ENCODE results near the gene MRPL11. TPM values are rescaled to one million over a fixed set of nuclear protein-coding genes. Genes with fewer than 3 reads are reported as not detected.

The MRPL11 gene
- total RNA-seq, 1 experiment from 2014 or later, result 105 TPM

DNA sequence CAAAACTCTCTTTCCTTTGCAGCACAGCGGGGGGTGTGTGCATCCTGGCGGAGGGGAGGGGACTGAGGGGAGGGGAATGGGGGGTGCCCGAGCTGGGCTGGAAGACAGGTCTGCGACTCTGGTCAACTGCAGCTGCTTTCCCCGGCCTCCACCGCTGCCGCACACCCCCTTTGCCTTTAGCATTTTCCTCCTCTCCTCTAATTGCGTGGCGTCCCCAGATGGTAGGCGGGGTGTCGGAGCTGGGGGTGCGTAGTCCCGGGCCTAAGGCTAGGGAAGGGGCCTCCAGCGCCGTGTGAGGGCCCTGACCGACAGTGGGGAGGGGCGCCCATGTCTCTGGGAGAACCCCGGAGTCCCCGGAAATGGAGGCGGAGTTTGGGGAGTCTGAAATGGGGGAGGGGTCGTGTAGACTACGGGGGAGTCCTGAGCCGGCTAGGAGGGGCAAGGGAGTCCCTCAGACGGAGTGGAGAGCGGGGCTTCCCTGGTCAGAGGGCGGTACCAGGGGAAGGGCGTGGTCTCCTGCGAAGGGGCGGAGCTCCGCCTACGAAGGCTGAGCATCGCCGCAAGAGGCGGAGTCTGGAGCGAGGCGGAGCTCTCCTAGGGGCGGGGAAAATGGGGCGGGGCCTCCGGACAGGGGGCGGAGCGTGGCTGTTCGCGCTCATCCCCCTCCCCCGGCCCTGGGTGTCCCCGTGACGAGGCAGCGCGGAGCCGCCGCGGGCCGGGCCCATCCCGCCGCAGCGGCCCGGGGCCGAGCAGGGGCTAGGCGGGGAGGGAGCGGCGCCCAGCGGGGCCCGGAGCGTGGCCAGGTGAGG, 27.8 kb upstream of the MRPL11 start, which contains the start of gene PELI3:
TSS of gene PELI3 (plus strand) at position 681 of the 809 bp plus-strand sequence. CDS start 1,224 bp downstream, outside the sequence.
- no peak within 1 kb of the TSS for H3K18ac ChIP-seq (ENCODE audit: insufficient read length, low read depth, low read length)
- peaks cover 6% of the 10 kb centered on the region for H3K23me2 ChIP-seq (ENCODE audit: insufficient read length, low read depth, low read length, poor library complexity, severe bottlenecking)
- H3K4me1 ChIP-seq (ENCODE audit: insufficient read depth, low read length), result no peaks in the 10 kb centered on the region; the same call in 1 of the 2 replicates
- no peaks in the 10 kb centered on the region for H3K79me1 ChIP-seq (ENCODE audit: insufficient read depth, low read depth, low read length, poor library complexity, severe bottlenecking)
- H4K5ac ChIP-seq (ENCODE audit: insufficient read length, low read depth, low read length), result no peak within 1 kb of the TSS
- H3K9ac ChIP-seq (ENCODE audit: extremely low read depth, insufficient read length, low read length), result peak within 1 kb of the TSS; percentile 34
- Mint-ChIP-seq H3K27ac (peak within 1 kb of the TSS; percentile 93 to 94 (median 93)), H3K4me1 (peaks cover 21 to 36% of the 10 kb centered on the region in 2 experiments), H3K27me3 (ENCODE audit: low read depth) (peaks cover 8% of the 10 kb centered on the region), H3K36me3 (ENCODE audit: insufficient read depth in 1 of 3, low read depth in 3 of 3) (peaks cover 5 to 30% (median 6%) of the 10 kb centered on the region in 3 experiments; a peak in 6 of 7 replicates), H3K9me3 (peaks cover 14 to 22% of the 10 kb centered on the region in 2 experiments; a peak in 4 of 5 replicates), H3K4me3 (peak within 1 kb of the TSS; percentile 82 to 92)
- peak within 1 kb of the TSS; percentile 73 for H3K4me2 ChIP-seq (ENCODE audit: insufficient read depth, insufficient read length, low read length)
- H4K20me1 ChIP-seq (ENCODE audit: control insufficient read depth, insufficient read depth, insufficient read length), result no peaks in the 10 kb centered on the region
- H3K27me3 ChIP-seq (ENCODE audit: insufficient read depth, low read length), result no peaks in the 10 kb centered on the region
- no peaks in the 10 kb centered on the region for H3K9me3 ChIP-seq (ENCODE audit: control insufficient read depth, low read depth, low read length)
- no peaks in the 10 kb centered on the region for H3K79me2 ChIP-seq (ENCODE audit: insufficient read depth, low read length)
- TF ChIP-seq, protein P1, sequence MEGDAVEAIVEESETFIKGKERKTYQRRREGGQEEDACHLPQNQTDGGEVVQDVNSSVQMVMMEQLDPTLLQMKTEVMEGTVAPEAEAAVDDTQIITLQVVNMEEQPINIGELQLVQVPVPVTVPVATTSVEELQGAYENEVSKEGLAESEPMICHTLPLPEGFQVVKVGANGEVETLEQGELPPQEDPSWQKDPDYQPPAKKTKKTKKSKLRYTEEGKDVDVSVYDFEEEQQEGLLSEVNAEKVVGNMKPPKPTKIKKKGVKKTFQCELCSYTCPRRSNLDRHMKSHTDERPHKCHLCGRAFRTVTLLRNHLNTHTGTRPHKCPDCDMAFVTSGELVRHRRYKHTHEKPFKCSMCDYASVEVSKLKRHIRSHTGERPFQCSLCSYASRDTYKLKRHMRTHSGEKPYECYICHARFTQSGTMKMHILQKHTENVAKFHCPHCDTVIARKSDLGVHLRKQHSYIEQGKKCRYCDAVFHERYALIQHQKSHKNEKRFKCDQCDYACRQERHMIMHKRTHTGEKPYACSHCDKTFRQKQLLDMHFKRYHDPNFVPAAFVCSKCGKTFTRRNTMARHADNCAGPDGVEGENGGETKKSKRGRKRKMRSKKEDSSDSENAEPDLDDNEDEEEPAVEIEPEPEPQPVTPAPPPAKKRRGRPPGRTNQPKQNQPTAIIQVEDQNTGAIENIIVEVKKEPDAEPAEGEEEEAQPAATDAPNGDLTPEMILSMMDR (conservative IDR thresholded peaks at IDR 0.05), result no peak
- no peak within 1 kb of the TSS for H2BK120ac ChIP-seq (ENCODE audit: low read depth, low read length, poor library complexity, severe bottlenecking)
- H3T11ph ChIP-seq (ENCODE audit: low read length), result no peak within 1 kb of the TSS
- H4K91ac ChIP-seq (ENCODE audit: insufficient read length, low read depth, low read length), result no peak within 1 kb of the TSS
- no CpG with 5 or more reads among the region's 63 CpGs for WGBS (ENCODE audit: extremely low coverage, insufficient read length, low lambda C conversion rate)
- H2BK12ac ChIP-seq (ENCODE audit: insufficient read length, low read depth, low read length), result no peak within 1 kb of the TSS
- H3K56ac ChIP-seq (ENCODE audit: insufficient read length, low read depth, low read length), result no peak within 1 kb of the TSS
- H2BK5ac ChIP-seq (ENCODE audit: insufficient read length, low read length), result no peak within 1 kb of the TSS
- no peak within 1 kb of the TSS for H3K27ac ChIP-seq (ENCODE audit: insufficient read length, low read depth, low read length)
- no peak within 1 kb of the TSS for H4K8ac ChIP-seq (replicated peaks; ENCODE audit: insufficient read length, low read depth, low read length)
- no peak within 1 kb of the TSS for H2BK15ac ChIP-seq (ENCODE audit: low read depth, low read length)
- H2AK5ac ChIP-seq (ENCODE audit: insufficient read length, low read length), result no peak within 1 kb of the TSS
- H3K4ac ChIP-seq (ENCODE audit: low read depth, low read length), result no peak within 1 kb of the TSS
- H3K14ac ChIP-seq (ENCODE audit: insufficient read depth, low read length), result peak within 1 kb of the TSS; percentile 48; the same call in 1 of the 2 replicates
- DNase-seq, result peak; percentile 93
- no peak within 1 kb of the TSS for H2AFZ ChIP-seq (ENCODE audit: low read length)
- no peak within 1 kb of the TSS for H2BK20ac ChIP-seq (ENCODE audit: low read depth, low read length, poor library complexity, severe bottlenecking)
- no peak within 1 kb of the TSS for H3K23ac ChIP-seq (ENCODE audit: insufficient read length, low read depth, low read length)
